T47D (cell line): ENCODE measurements around the gene CAMKK1.

Experiments
- DNase-seq, 2 experiments: peaks; one replicate each; pipeline versions ENCODE4 v3.0.0 to v3.0.0-alpha.2; 2011 to 2012; ENCODE audit warnings: low read depth in 1 of 2, low spot score in 1 of 2
- JUND ChIP-seq: IDR thresholded peaks from 2 replicates; pipeline ENCODE4 v1.6.1; 2012; ENCODE audit warnings: low read depth
- in situ Hi-C: cut with HindIII; loops from 2 replicates; pipeline ENCODE4 v1.10.0; 2016; ENCODE audit warnings: low sequenced_read_pairs, low pct_unique_long_range_greater_than_20kb

The CAMKK1 gene

DNA sequence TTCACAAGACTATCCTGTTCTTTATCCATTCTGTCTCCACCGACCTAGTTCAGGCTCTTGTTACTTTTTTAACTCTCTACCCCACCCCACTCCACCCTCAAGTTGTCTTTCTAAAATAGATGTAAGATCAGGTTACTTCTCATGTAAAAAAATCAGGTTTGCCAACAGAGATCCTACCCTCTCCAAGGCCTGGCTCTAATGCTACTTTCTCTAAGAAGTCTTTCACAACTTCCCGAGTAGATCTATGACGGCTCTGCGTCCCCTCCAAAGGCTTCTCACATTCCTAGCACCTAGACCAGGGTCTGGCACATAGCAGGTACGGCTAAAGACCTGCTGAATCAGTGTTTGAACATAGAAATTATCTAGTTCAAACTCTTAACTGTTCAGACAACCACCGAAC is 77.7 kb downstream of the CAMKK1 start:
- in situ Hi-C loops = no loop called here
- no peak for TF ChIP-seq JUND

DNA sequence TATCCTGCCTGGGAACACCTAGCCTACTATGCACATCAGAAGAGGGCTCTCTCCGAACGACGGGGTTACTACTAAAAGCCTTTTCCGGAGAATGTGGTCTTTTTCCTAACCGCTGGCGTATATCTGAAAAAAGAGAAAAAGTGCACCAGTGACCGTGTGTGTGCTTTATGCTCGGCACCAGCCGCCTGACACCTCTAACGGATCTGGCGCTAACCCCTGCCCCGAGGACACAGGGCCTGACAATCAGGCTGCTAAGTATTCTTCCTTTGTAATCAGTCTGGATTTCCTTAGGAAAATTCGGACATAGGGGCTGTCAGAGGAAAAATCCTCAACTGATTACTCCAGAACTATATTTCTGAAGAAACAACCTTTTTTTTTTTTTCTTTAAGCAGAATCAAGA is 78.5 kb downstream of the CAMKK1 start:
- in situ Hi-C loops = no loop called here
- no peak for DNase-seq
- no peak for TF ChIP-seq JUND

More for the DNA sequence above, 77.7 kb downstream of the CAMKK1 start:
- DNase-seq = no peak

DNA sequence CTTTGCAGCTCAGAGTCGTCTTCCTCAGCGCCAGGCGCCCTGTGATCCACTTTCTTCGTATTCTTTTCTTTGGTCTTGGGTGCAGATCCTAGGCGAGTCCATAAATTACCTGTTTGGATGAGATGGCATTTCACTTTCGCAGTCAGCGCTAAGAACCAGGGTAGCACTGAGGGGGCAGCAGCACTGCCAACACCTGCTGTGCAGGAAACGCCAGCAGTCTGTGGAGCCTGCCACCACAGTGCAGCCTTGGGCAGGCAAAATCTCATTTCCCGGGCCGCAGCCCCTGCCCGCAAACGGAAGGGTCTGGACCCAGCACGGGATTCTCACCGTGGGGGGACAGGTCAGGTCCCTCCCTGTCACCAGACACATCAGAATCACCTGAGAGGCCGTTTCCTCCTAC is 79.7 kb downstream of the CAMKK1 start:
- no peak for TF ChIP-seq JUND
- in situ Hi-C loops = no loop called here
- no peak for DNase-seq

DNA sequence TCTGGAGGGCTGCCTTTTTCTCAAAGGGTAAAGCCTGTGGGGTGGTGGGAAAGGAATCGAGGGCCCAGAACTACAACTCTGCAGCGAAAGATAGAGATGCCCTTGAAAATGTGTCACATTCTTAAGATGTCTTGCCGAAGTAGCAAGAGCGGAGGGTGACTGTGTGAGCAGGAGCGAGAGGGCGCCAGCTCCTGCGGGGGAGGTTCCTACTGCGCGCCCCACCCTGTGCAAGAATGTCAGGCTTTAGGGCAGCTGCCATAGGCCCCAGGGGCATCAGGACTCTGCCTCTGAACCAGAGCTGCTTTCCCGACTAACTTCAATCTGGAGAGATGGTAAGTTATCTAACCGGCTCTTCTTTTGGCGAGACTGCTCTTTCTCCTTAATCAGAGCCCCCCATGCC is 80.1 kb downstream of the CAMKK1 start:
- no peak for DNase-seq
- in situ Hi-C loops = no loop called here
- TF ChIP-seq JUND = no peak

DNA sequence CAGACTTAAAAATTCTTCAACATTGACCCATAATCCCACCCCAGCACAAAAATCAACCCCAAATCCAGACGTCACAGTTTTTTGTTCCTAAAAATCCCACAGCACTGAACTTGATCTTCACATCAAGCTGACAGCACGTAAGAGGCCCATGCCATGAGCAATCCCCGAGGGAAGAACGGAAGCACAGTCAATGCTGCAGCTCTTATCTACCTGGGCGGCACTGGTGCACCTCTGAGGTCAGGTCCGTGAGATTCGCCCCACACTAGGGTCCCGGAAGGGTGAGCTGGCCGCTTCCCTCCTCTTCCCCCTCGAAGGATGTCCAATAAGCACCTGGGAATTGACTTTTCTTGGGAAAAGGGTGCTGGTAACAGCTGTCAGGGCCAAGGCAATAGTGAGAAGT is 80.6 kb downstream of the CAMKK1 start:
- in situ Hi-C loops = no loop called here
- TF ChIP-seq JUND = no peak
- no peak for DNase-seq
